HG02642 (cell line): Measurements from ENCODE around the gene ARHGAP40.

Experiments
- ATAC-seq: cut with Tn5 transposase; IDR thresholded peaks from one replicate; pipeline ENCODE4 v1.9.1; 2021; ENCODE audit warnings: mild to moderate bottlenecking; ENCODE audit not compliant: unreplicated experiment, poor library complexity

Gene ARHGAP40

GRCh38 chr20:38673261-38673660 lies 71.7 kb downstream of the ARHGAP40 start:
- ATAC-seq, result no peak

GRCh38 chr20:38673725-38674091 lies 72.1 kb downstream of the ARHGAP40 start:
- peak; percentile 17 for ATAC-seq

DNA sequence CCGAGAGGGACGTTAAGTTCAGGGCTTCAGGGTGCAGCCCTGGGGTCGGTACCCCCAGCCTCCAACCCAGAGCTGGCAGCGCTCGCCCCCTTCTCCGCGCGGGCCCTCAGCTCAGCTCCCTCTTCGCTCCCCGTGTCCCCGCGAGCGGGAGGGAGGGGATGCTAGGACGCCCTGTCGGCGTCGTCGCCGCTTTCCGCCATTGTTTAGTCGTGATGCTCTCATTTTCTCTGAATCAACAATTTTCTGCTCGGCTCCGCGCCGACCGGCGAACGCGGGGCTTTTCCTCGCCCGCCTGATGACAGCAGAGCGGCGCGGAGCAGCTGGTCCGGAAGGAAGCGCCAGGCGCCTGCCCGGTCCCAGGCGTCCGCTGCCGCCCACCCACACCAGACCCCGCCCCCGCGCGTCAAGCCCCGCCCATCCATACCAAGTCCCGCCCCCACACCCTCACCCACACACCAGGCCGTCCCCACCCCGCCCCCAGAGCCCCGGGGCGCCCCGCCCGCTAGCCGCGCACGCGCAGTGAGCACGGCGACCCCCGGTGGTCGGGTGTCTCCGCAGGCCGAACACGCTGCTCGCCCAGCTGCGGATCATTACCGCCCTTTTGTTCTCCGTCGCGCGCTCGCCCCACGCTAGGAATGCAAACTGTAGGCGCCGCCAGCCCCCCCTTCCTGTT lies 72.6 kb downstream of the ARHGAP40 start:
- ATAC-seq, result peak; percentile 47

GRCh38 chr20:38674765-38675133 lies 73.1 kb downstream of the ARHGAP40 start:
- ATAC-seq, result no peak

GRCh38 chr20:38676576-38676975 lies 75.0 kb downstream of the ARHGAP40 start:
- ATAC-seq, result no peak

DNA sequence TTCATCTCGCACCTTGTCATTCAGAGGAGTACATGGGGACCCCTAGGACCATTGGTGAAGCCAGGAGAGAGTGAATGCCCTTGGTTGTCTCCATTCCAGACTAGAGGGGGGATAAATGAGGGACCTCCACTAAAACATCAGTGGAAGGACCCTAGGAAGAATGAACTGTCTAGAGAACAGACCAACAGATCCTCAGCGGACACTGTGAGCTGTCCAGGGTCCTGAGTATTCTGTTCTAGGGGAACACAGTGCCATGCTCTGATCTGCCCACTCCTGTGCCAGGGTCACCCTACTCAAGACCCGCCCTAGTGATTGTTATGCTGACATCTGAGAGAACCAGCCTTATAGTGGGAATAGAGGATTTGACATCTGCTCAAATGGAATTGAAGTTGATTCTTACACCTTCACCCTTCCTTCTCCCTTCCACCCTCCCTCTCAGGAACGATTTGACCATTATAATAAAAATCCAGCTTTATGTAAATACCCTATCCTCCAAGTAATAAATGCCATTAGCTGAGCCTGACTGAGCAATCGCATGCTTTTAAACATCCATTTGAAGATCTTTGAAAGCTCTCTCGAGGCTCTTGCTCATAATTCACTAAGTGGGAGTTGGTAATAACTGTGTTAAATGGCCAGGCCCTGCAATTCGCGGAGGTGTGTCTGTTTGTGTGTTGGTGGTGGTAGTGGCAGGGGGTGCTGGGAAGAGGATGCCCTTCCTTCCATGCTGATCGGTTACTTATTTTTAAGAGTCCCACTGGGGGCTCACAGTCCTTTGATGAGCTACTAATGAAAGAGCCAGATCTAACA lies 79.1 kb downstream of the ARHGAP40 start:
- no peak for ATAC-seq

GRCh38 chr20:38685271-38685670 lies 83.7 kb downstream of the ARHGAP40 start:
- ATAC-seq, result no peak

DNA sequence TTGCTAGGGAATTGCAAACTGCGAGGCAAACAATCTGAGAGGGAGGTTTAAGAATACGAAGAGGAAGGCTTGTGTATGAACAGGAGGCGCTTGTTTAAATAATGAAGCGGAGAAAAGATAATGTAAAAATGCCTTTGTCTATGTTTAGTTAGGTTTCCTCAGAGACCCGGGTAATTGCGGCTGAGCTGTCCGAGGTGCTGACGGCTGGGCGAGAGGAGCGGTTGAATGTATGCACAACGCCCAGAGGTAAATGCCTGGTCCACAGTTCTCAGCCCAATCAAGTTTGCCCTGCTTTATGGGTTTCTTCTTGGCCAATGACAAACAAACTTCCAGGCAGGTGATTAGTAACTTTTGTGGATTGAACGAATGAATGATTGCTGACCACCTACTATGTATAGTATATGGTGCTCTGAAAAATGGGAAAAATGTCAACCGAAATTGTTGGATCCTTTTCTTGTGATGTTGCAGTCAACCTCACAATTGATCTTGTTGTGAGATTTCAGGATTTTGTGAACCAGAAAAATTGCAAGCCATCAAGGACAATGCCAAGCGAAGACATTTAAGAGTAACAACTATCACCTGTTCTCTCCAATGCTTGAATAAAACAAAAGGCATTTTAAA lies 84.4 kb downstream of the ARHGAP40 start:
- no peak for ATAC-seq

GRCh38 chr20:38692436-38693411 lies 91.1 kb downstream of the ARHGAP40 start:
- no peak for ATAC-seq

DNA sequence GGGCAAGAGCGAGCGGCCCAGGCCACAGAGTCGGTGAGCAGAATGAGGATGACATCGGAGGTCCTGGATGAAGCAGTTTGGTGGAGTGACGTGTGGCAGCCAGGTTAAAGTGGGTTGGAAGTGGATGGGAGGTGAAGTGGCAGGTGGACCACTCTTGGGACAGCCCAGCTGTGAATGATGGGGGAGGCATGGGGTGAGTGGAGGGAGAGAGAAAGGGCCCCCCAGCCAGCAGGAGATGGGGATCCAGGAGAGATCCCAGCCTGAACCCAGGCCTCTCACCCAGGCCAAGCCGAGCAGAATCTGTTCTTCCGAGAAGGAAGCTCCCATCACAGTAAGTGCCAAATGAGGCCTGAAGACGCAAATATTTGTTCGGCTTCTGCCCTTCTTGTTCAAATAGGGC lies 95.7 kb downstream of the ARHGAP40 start:
- ATAC-seq, result no peak

DNA sequence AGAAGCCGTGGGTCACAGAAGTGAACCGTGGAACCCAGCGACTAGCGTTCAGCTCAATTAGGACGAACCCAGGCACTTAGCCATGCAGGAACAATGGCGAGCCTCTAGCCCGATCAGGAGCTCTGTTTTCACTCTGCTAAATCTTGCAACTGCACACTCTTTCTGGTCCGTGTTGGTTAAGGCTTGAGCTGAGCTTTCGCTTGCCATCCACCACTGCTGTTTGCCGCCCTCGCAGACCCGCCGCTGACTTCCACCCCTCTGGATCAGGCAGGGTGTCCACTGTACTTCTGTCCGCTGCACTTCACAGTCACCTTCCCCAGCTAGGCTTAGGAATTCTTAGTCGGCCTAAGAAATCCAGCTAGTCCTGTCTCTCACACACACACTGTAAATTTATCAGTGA lies 96.9 kb downstream of the ARHGAP40 start:
- no peak for ATAC-seq

GRCh38 chr20:38700141-38700540 lies 98.5 kb downstream of the ARHGAP40 start:
- no peak for ATAC-seq
